ENCODE data around the gene ADGRV1.

ADGRV1 gene

DNA sequence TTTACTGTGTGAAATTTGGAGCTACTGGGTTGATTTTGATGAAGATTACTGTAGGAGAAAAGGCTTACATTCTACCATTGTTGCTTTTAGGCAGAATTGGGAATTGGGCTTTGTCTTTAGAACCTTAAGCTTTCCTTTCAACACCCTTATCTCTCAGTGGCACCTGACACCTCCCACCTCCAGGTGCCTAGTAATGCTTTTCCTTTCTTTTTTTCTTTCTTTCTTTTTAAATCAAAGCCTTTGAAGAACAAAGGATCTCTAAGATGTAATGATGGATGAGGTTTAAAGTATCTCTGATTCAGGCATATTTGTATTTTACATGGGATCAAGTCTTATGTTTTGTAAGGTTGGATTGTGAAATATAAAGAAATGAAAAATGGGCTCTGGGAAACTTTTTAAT, 2.9 kb upstream of the ADGRV1 start:
- Histone ChIP-seq H3F3A (ENCODE audit: insufficient read depth) (no peaks in the 10 kb centered on the region), H3K4me3 (ENCODE audit: insufficient read depth, low read length, poor library complexity, severe bottlenecking) (no peak overlapping the region), H3K27ac (ENCODE audit: low read depth, low read length) (no peak overlapping the region), H3K36me3 (ENCODE audit: low read length) (no peaks in the 10 kb centered on the region), H4K20me1 (ENCODE audit: low read depth, low read length) (no peaks in the 10 kb centered on the region), H2AFZ (ENCODE audit: low read depth, low read length, severe bottlenecking) (no peak overlapping the region), H3K9me3 (ENCODE audit: insufficient read depth, low read length) (no peaks in the 10 kb centered on the region), H3K9ac (ENCODE audit: low read length) (no peak overlapping the region), H3K79me2 (ENCODE audit: insufficient read depth, low read length) (no peaks in the 10 kb centered on the region), H3K27me3 (ENCODE audit: low read length) (no peaks in the 10 kb centered on the region), H3K9me2 (replicated peaks; ENCODE audit: insufficient read depth, low read length) (no peaks in the 10 kb centered on the region), H3K4me2 (ENCODE audit: low read depth, low read length, poor library complexity, severe bottlenecking) (no peak overlapping the region)
- TF ChIP-seq, protein P1, sequence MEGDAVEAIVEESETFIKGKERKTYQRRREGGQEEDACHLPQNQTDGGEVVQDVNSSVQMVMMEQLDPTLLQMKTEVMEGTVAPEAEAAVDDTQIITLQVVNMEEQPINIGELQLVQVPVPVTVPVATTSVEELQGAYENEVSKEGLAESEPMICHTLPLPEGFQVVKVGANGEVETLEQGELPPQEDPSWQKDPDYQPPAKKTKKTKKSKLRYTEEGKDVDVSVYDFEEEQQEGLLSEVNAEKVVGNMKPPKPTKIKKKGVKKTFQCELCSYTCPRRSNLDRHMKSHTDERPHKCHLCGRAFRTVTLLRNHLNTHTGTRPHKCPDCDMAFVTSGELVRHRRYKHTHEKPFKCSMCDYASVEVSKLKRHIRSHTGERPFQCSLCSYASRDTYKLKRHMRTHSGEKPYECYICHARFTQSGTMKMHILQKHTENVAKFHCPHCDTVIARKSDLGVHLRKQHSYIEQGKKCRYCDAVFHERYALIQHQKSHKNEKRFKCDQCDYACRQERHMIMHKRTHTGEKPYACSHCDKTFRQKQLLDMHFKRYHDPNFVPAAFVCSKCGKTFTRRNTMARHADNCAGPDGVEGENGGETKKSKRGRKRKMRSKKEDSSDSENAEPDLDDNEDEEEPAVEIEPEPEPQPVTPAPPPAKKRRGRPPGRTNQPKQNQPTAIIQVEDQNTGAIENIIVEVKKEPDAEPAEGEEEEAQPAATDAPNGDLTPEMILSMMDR (IDR thresholded peaks at IDR 0.05; ENCODE audit: insufficient read depth, low read length, poor library complexity, severe bottlenecking) = no peak
- no peak for TF ChIP-seq EZH2phosphoT487 (conservative IDR thresholded peaks at IDR 0.05; ENCODE audit: low read length)

DNA sequence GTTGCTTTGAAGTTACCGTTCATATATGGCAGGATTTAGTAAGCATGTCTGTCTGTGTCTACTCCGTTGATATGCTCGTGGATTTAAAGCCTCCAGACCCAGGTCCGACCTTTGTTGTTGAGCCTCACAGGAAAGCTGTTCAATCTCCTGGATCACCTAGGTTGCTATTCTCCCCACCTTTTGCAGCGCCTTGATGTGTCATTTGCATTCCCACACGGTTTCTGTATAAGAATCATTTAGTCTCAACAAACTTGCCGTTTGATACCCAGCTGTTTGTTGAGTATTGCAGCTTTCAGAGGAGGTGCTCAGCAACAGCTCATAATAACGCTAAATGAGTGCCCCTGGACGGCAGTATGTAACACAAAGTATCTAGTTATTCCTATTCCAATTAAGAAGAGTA, 1.2 kb upstream of the ADGRV1 start:
- Histone ChIP-seq H3K9me3 (ENCODE audit: insufficient read depth, low read length) (no peaks in the 10 kb centered on the region), H2AFZ (ENCODE audit: low read depth, low read length, severe bottlenecking) (no peak overlapping the region), H3F3A (ENCODE audit: insufficient read depth) (no peaks in the 10 kb centered on the region), H3K27ac (ENCODE audit: low read depth, low read length) (no peak overlapping the region), H3K4me2 (ENCODE audit: low read depth, low read length, poor library complexity, severe bottlenecking) (no peak overlapping the region), H3K4me3 (ENCODE audit: insufficient read depth, low read length, poor library complexity, severe bottlenecking) (no peak overlapping the region), H4K20me1 (ENCODE audit: low read depth, low read length) (no peaks in the 10 kb centered on the region), H3K79me2 (ENCODE audit: insufficient read depth, low read length) (no peaks in the 10 kb centered on the region), H3K36me3 (ENCODE audit: low read length) (no peaks in the 10 kb centered on the region), H3K27me3 (ENCODE audit: low read length) (no peaks in the 10 kb centered on the region), H3K9ac (ENCODE audit: low read length) (no peak overlapping the region), H3K9me2 (replicated peaks; ENCODE audit: insufficient read depth, low read length) (no peaks in the 10 kb centered on the region)
- TF ChIP-seq, protein P1 (IDR thresholded peaks at IDR 0.05; ENCODE audit: insufficient read depth, low read length, poor library complexity, severe bottlenecking) = no peak
- TF ChIP-seq EZH2phosphoT487 (conservative IDR thresholded peaks at IDR 0.05; ENCODE audit: low read length) = no peak

DNA sequence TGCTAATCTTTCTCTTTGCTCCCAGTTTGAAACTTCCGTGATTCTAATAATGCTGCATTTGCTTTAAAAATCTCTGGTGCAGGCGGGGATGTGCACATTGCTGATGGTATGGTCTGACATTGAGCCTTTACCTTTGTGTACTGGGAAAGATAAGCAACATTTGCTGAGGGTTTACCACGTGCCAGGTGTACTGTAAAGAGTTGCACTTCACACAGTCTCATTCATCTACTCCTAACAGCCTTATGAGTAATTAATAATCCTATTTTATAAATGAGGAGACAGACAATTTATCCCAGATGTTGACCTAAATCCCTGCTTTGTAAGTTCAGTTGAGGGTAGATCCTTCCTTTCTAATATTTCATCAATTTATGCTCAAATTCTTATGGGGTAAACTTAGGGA, 726 bp upstream of the ADGRV1 start:
- Histone ChIP-seq H3K27ac (ENCODE audit: low read depth, low read length) (no peak overlapping the region), H3K4me2 (ENCODE audit: low read depth, low read length, poor library complexity, severe bottlenecking) (no peak overlapping the region)

More for the DNA sequence above, 726 bp upstream of the ADGRV1 start:
- no peak overlapping the region for H2AFZ ChIP-seq (ENCODE audit: low read depth, low read length, severe bottlenecking)
- no peaks in the 10 kb centered on the region for H3K9me3 ChIP-seq (ENCODE audit: insufficient read depth, low read length)
- H3K36me3 ChIP-seq (ENCODE audit: low read length) = no peaks in the 10 kb centered on the region
- no peaks in the 10 kb centered on the region for H3K79me2 ChIP-seq (ENCODE audit: insufficient read depth, low read length)
- H3K27me3 ChIP-seq (ENCODE audit: low read length) = no peaks in the 10 kb centered on the region
- H3K9me2 ChIP-seq (replicated peaks; ENCODE audit: insufficient read depth, low read length) = no peaks in the 10 kb centered on the region
- TF ChIP-seq, protein P1 (IDR thresholded peaks at IDR 0.05; ENCODE audit: insufficient read depth, low read length, poor library complexity, severe bottlenecking) = no peak
- TF ChIP-seq EZH2phosphoT487 (conservative IDR thresholded peaks at IDR 0.05; ENCODE audit: low read length) = no peak
- no peaks in the 10 kb centered on the region for H3F3A ChIP-seq (ENCODE audit: insufficient read depth)
- no peaks in the 10 kb centered on the region for H4K20me1 ChIP-seq (ENCODE audit: low read depth, low read length)
- H3K4me3 ChIP-seq (ENCODE audit: insufficient read depth, low read length, poor library complexity, severe bottlenecking) = no peak overlapping the region
- H3K9ac ChIP-seq (ENCODE audit: low read length) = no peak overlapping the region

All from SU-DHL-6 (cell line).